H1 (cell line): ENCODE measurements around the gene CCDC91. TPM values are rescaled to one million over a fixed set of nuclear protein-coding genes. Genes with fewer than 3 reads are reported as not detected.

Source experiments
- CTCF ChIA-PET: fragments of 300-600 bp; sonication (Branson Sonifier 250); formaldehyde crosslinking; loops from one replicate; lab custom pipeline; 2021; ENCODE audit not compliant: partially characterized antibody; lab: Charles Lee
- POLR2A ChIA-PET: fragments of 300-600 bp; sonication (Branson Sonifier 250); formaldehyde crosslinking; loops from one replicate; lab custom pipeline; 2021; ENCODE audit warnings: inconsistent platforms; ENCODE audit not compliant: partially characterized antibody; lab: Charles Lee
- DNase-seq, 2 experiments: peaks; one replicate each; pipeline versions ENCODE4 v3.0.0 to v3.0.0-alpha.2; 2010 to 2022; ENCODE audit warnings: low spot score in 2 of 2, low read depth in 1 of 2, mixed read lengths in 1 of 2
- FAIRE-seq: peaks from 2 replicates; lab custom pipeline; 2011; peaks lifted over from hg19 to GRCh38; lab: Jason Lieb, UNC
- H2AFZ ChIP-seq: 2 replicates; pipeline ENCODE4 v1.8.1; 2012; ENCODE audit warnings: low read length, inconsistent platforms
- H2AK5ac ChIP-seq: 2 replicates; pipeline ENCODE4 v1.6.1; 2013; ENCODE audit warnings: low read depth, low read length
- H2BK120ac ChIP-seq: replicated peaks from 2 replicates; pipeline ENCODE3; 2013; ENCODE audit warnings: low read depth, low read length, inconsistent platforms
- H2BK12ac ChIP-seq: 2 replicates; pipeline ENCODE4 v1.6.1; 2013; ENCODE audit warnings: low read depth, low read length
- H2BK15ac ChIP-seq: 2 replicates; pipeline ENCODE4 v1.6.1; 2013; ENCODE audit warnings: low read length
- H2BK20ac ChIP-seq: 2 replicates; pipeline ENCODE4 v1.6.1; 2013; ENCODE audit warnings: low read length
- H2BK5ac ChIP-seq: 2 replicates; pipeline ENCODE4 v1.6.1; 2013; ENCODE audit warnings: low read depth, low read length
- H3K14ac ChIP-seq: 2 replicates; pipeline ENCODE4 v1.6.1; 2013; ENCODE audit warnings: inconsistent platforms; ENCODE audit not compliant: insufficient read length
- H3K18ac ChIP-seq: 2 replicates; pipeline ENCODE4 v1.6.1; 2013; ENCODE audit warnings: low read length; ENCODE audit errors: extremely low read depth
- H3K23ac ChIP-seq: 2 replicates; pipeline ENCODE4 v1.6.1; 2013; ENCODE audit warnings: inconsistent platforms; ENCODE audit not compliant: insufficient read length
- H3K23me2 ChIP-seq: 2 replicates; pipeline ENCODE4 v1.6.1; 2013; ENCODE audit warnings: low read depth, low read length
- H3K27ac ChIP-seq: 2 replicates; pipeline ENCODE4 v1.6.1; 2011; ENCODE audit warnings: low read depth, low read length, inconsistent platforms
- H3K27me3 ChIP-seq, 4 experiments: replicated peaks in 1 of 4; 1 replicate in 1 of 4; 2 replicates in 3 of 4; pipeline versions ENCODE4 v1.6.1 to v1.8.1; 2011 to 2013; ENCODE audit warnings: low read length in 3 of 4, mild to moderate bottlenecking in 3 of 4, inconsistent platforms in 2 of 4, mixed read lengths in 2 of 4, moderate library complexity in 1 of 4; ENCODE audit not compliant: control insufficient read depth in 3 of 4, insufficient read depth in 3 of 4; ENCODE audit errors: extremely low read depth in 1 of 4
- H3K36me3 ChIP-seq, 4 experiments: 2 replicates each; pipeline versions ENCODE4 v1.6.1 to v1.8.1; 2011 to 2013; ENCODE audit warnings: mild to moderate bottlenecking in 4 of 4, low read length in 3 of 4, moderate library complexity in 2 of 4, control low read depth in 1 of 4, inconsistent platforms in 1 of 4; ENCODE audit not compliant: insufficient read depth in 4 of 4, control insufficient read depth in 2 of 4
- H3K4ac ChIP-seq: replicated peaks from 2 replicates; pipeline ENCODE3; 2013; ENCODE audit warnings: low read length, low read depth, mixed read lengths, inconsistent platforms; ENCODE audit not compliant: insufficient read length
- H3K4me1 ChIP-seq, 4 experiments: replicated peaks in 1 of 4; 1 replicate in 1 of 4; 2 replicates in 3 of 4; pipeline versions ENCODE4 v1.6.1 to v1.8.1; 2011 to 2013; ENCODE audit warnings: low read length in 3 of 4, inconsistent platforms in 2 of 4, mixed read lengths in 1 of 4; ENCODE audit not compliant: insufficient read depth in 4 of 4, control insufficient read depth in 3 of 4
- H3K4me2 ChIP-seq, 2 experiments: 2 replicates each; pipeline versions ENCODE4 v1.6.1 to v1.8.1; 2011 to 2013; ENCODE audit warnings: low read depth in 2 of 2, low read length in 2 of 2, control low read depth in 1 of 2, inconsistent platforms in 1 of 2, mild to moderate bottlenecking in 1 of 2; ENCODE audit not compliant: insufficient read depth in 1 of 2
- H3K4me3 ChIP-seq, 4 experiments: fragments of 200-600, 300-600 bp in 1 of 4; sonication (generic), shearing (Covaris generic), sonication (Bioruptor Twin) in 1 of 4; 2 replicates each; pipeline versions ENCODE4 v1.5.1 to v1.8.1; 2011 to 2016; ENCODE audit warnings: low read length in 4 of 4, low read depth in 3 of 4, control low read depth in 2 of 4, inconsistent platforms in 2 of 4, mild to moderate bottlenecking in 2 of 4, mixed read lengths in 1 of 4, moderate library complexity in 1 of 4; ENCODE audit not compliant: insufficient read depth in 2 of 4; ENCODE audit errors: extremely low read depth in 1 of 4
- H3K56ac ChIP-seq: replicated peaks from 2 replicates; pipeline ENCODE3; 2013; ENCODE audit warnings: low read depth, mild to moderate bottlenecking, mixed read lengths, low read length, inconsistent platforms; ENCODE audit not compliant: insufficient read length
- H3K79me1 ChIP-seq: 2 replicates; pipeline ENCODE4 v1.6.1; 2013; ENCODE audit warnings: low read depth, low read length, control low read depth
- H3K79me2 ChIP-seq, 2 experiments: 2 replicates each; pipeline versions ENCODE4 v1.6.1 to v1.8.1; 2012 to 2013; ENCODE audit warnings: low read length in 2 of 2, mild to moderate bottlenecking in 2 of 2, inconsistent platforms in 1 of 2; ENCODE audit not compliant: insufficient read depth in 2 of 2, control insufficient read depth in 1 of 2
- H3K9ac ChIP-seq, 4 experiments: replicated peaks in 1 of 4; 1 replicate in 1 of 4; 2 replicates in 3 of 4; pipeline versions ENCODE4 v1.6.1 to v1.8.1; 2011 to 2013; ENCODE audit warnings: low read depth in 3 of 4, low read length in 3 of 4, control low read depth in 2 of 4, mild to moderate bottlenecking in 2 of 4, moderate library complexity in 2 of 4, inconsistent platforms in 1 of 4; ENCODE audit errors: extremely low read depth in 1 of 4
- H3K9me3 ChIP-seq, 2 experiments: 2 replicates each; pipeline versions ENCODE4 v1.6.1 to v1.8.1; 2012 to 2013; ENCODE audit warnings: mild to moderate bottlenecking in 2 of 2, moderate library complexity in 2 of 2, control low read depth in 1 of 2, inconsistent platforms in 1 of 2, low read depth in 1 of 2, low read length in 1 of 2, mixed read lengths in 1 of 2; ENCODE audit not compliant: insufficient read depth in 2 of 2
- H4K20me1 ChIP-seq, 2 experiments: replicated peaks in 1 of 2; 2 replicates each; pipeline versions ENCODE3 to v1.8.1; 2011 to 2013; ENCODE audit warnings: inconsistent platforms in 2 of 2, low read length in 2 of 2, mild to moderate bottlenecking in 1 of 2; ENCODE audit not compliant: insufficient read depth in 2 of 2, control insufficient read depth in 1 of 2
- H4K5ac ChIP-seq: 2 replicates; pipeline ENCODE4 v1.6.1; 2013; ENCODE audit warnings: low read length, low read depth, mixed read lengths, inconsistent platforms; ENCODE audit not compliant: insufficient read length
- H4K8ac ChIP-seq: 2 replicates; pipeline ENCODE4 v1.8.0; 2013; ENCODE audit warnings: mild to moderate bottlenecking, moderate library complexity, low read length, inconsistent platforms; ENCODE audit not compliant: insufficient read depth; ENCODE audit errors: extremely low read depth
- H4K91ac ChIP-seq: replicated peaks from 2 replicates; pipeline ENCODE3; 2013; ENCODE audit warnings: low read length, mixed read lengths, inconsistent platforms; ENCODE audit not compliant: insufficient read length
- BRCA1 ChIP-seq: IDR thresholded peaks from 2 replicates; pipeline ENCODE4 v1.6.1; 2012; ENCODE audit warnings: low read depth, low read length, improper control_type of control experiment
- CBX8 ChIP-seq: fragments of 300-800, 300-1000 bp; sonication (generic); IDR thresholded peaks from 2 replicates; pipeline ENCODE4 v1.7.1; 2016; ENCODE audit warnings: low read depth, low read length, borderline replicate concordance
- EP300 ChIP-seq, 2 experiments: IDR thresholded peaks; 1 replicate in 1 of 2; 2 replicates in 1 of 2; pipeline ENCODE4 v1.6.1; 2011 to 2012; ENCODE audit warnings: low read depth in 2 of 2, low read length in 2 of 2, mild to moderate bottlenecking in 2 of 2, borderline replicate concordance in 1 of 2, inconsistent platforms in 1 of 2, moderate library complexity in 1 of 2
- JUN ChIP-seq: IDR thresholded peaks from 2 replicates; pipeline ENCODE4 v1.6.1; 2011; ENCODE audit warnings: low read depth, mild to moderate bottlenecking, improper control_type of control experiment, low read length
- JUND ChIP-seq: IDR thresholded peaks from 2 replicates; pipeline ENCODE4 v1.6.1; 2011; ENCODE audit warnings: mild to moderate bottlenecking, improper control_type of control experiment, low read length
- KDM4A ChIP-seq: IDR thresholded peaks from one replicate; pipeline ENCODE4 v1.7.1; 2012; ENCODE audit warnings: low read depth, mild to moderate bottlenecking, moderate library complexity, low read length, inconsistent platforms; ENCODE audit not compliant: severe bottlenecking
- KDM5A ChIP-seq: fragments of 200-600 bp; IDR thresholded peaks from 2 replicates; pipeline ENCODE4 v1.7.1; 2012; ENCODE audit warnings: mild to moderate bottlenecking, low read length, inconsistent platforms, mixed read lengths
- POLR2AphosphoS5 ChIP-seq: IDR thresholded peaks from 2 replicates; pipeline ENCODE4 v1.6.1; 2011; ENCODE audit warnings: low read depth, low read length
- SP4 ChIP-seq: IDR thresholded peaks from 2 replicates; pipeline ENCODE4 v1.6.1; 2012; ENCODE audit warnings: low read length, inconsistent platforms
- TEAD4 ChIP-seq: IDR thresholded peaks from 2 replicates; pipeline ENCODE4 v1.6.1; 2012; ENCODE audit warnings: low read depth, low read length, inconsistent platforms, mixed read lengths
- WGBS, 2 experiments: shearing (Covaris generic) in 1 of 2; methylation state at CpG; one replicate each; pipeline versions ENCODE4 v1.1.6 to v1.1.7; 2013 to 2015; ENCODE audit warnings: low lambda C conversion rate in 2 of 2, mixed read lengths in 2 of 2, inconsistent platforms in 1 of 2, low coverage in 1 of 2, missing lambda C conversion rate in 1 of 2; ENCODE audit not compliant: insufficient replicate concordance in 2 of 2, insufficient coverage in 1 of 2, insufficient read length in 1 of 2; ENCODE audit errors: extremely low coverage in 1 of 2, missing lambda C conversion rate in 1 of 2; 5-methylcytosine and 5-hydroxymethylcytosine counted together
- polyA plus RNA-seq, 7 experiments: library from polyadenylated mRNA; depleted of rRNA in 3 of 7; stranded (reverse) in 5 of 7; unstranded in 2 of 7; fragments of >200 nt in 5 of 7; fragments of 200-250 nt in 2 of 7; gene quantifications; 1 replicate in 5 of 7; 2 replicates in 1 of 7; 4 replicates in 1 of 7; pipeline versions ENCODE4 v1.2.1 to v1.2.3, GENCODE V29; 2011 to 2013; ENCODE audit warnings: missing spikeins in 2 of 7, mixed read lengths in 2 of 7
- total RNA-seq: library from RNA; stranded (reverse); fragmentation: NEBNext Ultra II Directional; extraction: Animal tissue kit (Norgen Biotek cat#: 25700); gene quantifications from 2 replicates; pipeline ENCODE4 v1.2.1, GENCODE V29; 2021
- TF ChIP-seq, protein P1 (sequence below): IDR thresholded peaks from 2 replicates; pipeline ENCODE4 v1.6.1; 2012; ENCODE audit warnings: low read length, inconsistent platforms

Gene CCDC91
- total and polyA plus RNA-seq, 2 of the 8 experiments (the other 6 are each of a cell fraction or from before 2014, with no cell fraction given), result 8.6 to 23.1 TPM

DNA sequence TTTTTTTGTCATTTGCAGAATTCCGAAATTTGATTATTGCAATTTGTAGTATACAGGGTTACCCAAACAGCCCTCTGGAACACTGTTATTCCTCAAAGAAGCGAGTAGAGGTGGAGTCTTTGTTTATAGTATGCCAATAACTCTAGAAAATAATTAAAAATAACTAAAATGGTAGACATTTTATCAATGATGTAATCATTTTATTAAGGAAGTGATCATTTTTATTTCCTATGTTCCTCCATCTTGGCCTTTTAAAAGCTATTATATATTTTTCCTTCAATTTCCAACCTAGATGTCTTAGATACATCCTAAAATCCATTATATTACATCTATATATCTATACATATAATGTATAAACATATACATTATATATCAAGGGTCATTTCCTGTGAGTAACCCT lies 106.0 kb downstream of the CCDC91 start:
- Histone ChIP-seq H3K9ac (no peak overlapping the region), H3K14ac (no peak overlapping the region), H2AFZ (no peak overlapping the region), H4K91ac (no peak overlapping the region), H3K27me3 (no peaks in the 10 kb centered on the region), H3K4me2 (no peak overlapping the region), H4K5ac (no peak overlapping the region), H3K27ac (no peak overlapping the region), H3K18ac (no peak overlapping the region), H4K8ac (no peak overlapping the region), H2BK20ac (no peak overlapping the region), H3K79me1 (no peaks in the 10 kb centered on the region; the same call in 1 of the 2 replicates), H2BK12ac (no peak overlapping the region), H3K4ac (no peak overlapping the region), H2BK120ac (no peak overlapping the region), H3K23me2 (no peaks in the 10 kb centered on the region), H3K79me2 (0 out of 4 replicates have a peak, but pooled peaks cover 0 to under 1% of the 10 kb centered on the region in 2 experiments), H3K56ac (no peak overlapping the region), H3K4me1 (peaks cover 0 to 9% (median 2%) of the 10 kb centered on the region in 4 experiments; a peak in 1 of 7 replicates), H2AK5ac (no peak overlapping the region), H2BK5ac (no peak overlapping the region), H4K20me1 (no peaks in the 10 kb centered on the region), H3K4me3 (no peak overlapping the region), H2BK15ac (no peak overlapping the region), H3K23ac (no peak overlapping the region), H3K36me3 (no peaks in the 10 kb centered on the region), H3K9me3 (no peaks in the 10 kb centered on the region)
- WGBS, 2 experiments, result 93% methylated on average over 2 of the region's 2 CpGs; no CpG with 5 or more reads in 1 of the 2 experiments
- POLR2A ChIA-PET, result no interaction called here
- FAIRE-seq (no peak), DNase-seq (no peak)
- CTCF ChIA-PET, result no interaction called here
- no peak for TF ChIP-seq BRCA1
- no peak for TF ChIP-seq POLR2AphosphoS5
- no peak for TF ChIP-seq JUND
- TF ChIP-seq, protein P1, sequence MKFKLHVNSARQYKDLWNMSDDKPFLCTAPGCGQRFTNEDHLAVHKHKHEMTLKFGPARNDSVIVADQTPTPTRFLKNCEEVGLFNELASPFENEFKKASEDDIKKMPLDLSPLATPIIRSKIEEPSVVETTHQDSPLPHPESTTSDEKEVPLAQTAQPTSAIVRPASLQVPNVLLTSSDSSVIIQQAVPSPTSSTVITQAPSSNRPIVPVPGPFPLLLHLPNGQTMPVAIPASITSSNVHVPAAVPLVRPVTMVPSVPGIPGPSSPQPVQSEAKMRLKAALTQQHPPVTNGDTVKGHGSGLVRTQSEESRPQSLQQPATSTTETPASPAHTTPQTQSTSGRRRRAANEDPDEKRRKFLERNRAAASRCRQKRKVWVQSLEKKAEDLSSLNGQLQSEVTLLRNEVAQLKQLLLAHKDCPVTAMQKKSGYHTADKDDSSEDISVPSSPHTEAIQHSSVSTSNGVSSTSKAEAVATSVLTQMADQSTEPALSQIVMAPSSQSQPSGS, result no peak
- no peak for TF ChIP-seq SP4
- no peak for TF ChIP-seq KDM4A
- TF ChIP-seq KDM5A, result no peak
- no peak for TF ChIP-seq TEAD4
- no peak for TF ChIP-seq EP300 (IDR thresholded peaks at IDR 0.05; ENCODE audit: borderline replicate concordance in 1 of 2, low read depth in 2 of 2, low read length in 2 of 2)
- no peak for TF ChIP-seq JUN
- no peak for TF ChIP-seq CBX8
